CD4-positive, alpha-beta memory T cell (primary cell): ENCODE data around the gene IFNA5. TPM values are rescaled to one million over a fixed set of nuclear protein-coding genes. Genes with fewer than 3 reads are reported as not detected.

Experiments used
- CTCF ChIA-PET: fragments of 350-600 bp; sonication (Branson Sonifier 250); formaldehyde crosslinking; loops from one replicate; lab custom pipeline; 2021; ENCODE audit warnings: inconsistent platforms; ENCODE audit not compliant: partially characterized antibody; lab: Charles Lee
- POLR2A ChIA-PET: fragments of 350-600 bp; sonication (Branson Sonifier 250); formaldehyde crosslinking; loops from one replicate; lab custom pipeline; 2021; ENCODE audit not compliant: partially characterized antibody; lab: Charles Lee
- DNase-seq, 5 donors: peaks; one replicate each; pipeline versions ENCODE4 v3.0.0 to v3.0.0-alpha.2; 2020 to 2022; ENCODE audit warnings: mixed read lengths in 1 of 5
- H3K27ac ChIP-seq: one replicate; pipeline ENCODE4 v1.7.0; 2013; ENCODE audit warnings: low read depth, low read length
- H3K27me3 ChIP-seq: 2 replicates; pipeline ENCODE4 v1.7.0; 2013; ENCODE audit warnings: mild to moderate bottlenecking, low read length, moderate library complexity; ENCODE audit not compliant: insufficient read depth
- H3K36me3 ChIP-seq: 2 replicates; pipeline ENCODE4 v1.7.0; 2013; ENCODE audit warnings: mild to moderate bottlenecking, low read length, moderate library complexity; ENCODE audit not compliant: insufficient read depth
- H3K4me1 ChIP-seq: 2 replicates; pipeline ENCODE4 v1.7.0; 2013; ENCODE audit warnings: mild to moderate bottlenecking, low read length, moderate library complexity; ENCODE audit not compliant: insufficient read depth
- H3K4me3 ChIP-seq, 2 donors: one replicate each; pipeline ENCODE4 v1.7.0; 2013; ENCODE audit warnings: low read length in 2 of 2, mild to moderate bottlenecking in 1 of 2
- H3K9me3 ChIP-seq, 2 donors: one replicate each; pipeline ENCODE4 v1.7.0; 2013; ENCODE audit warnings: low read length in 2 of 2, control low read depth in 1 of 2; ENCODE audit not compliant: control insufficient read depth in 1 of 2
- H3K27ac Mint-ChIP-seq, 7 donors: one replicate each; pipeline ENCODE4 v1.8.0; 2020 to 2021; ENCODE audit warnings: mixed read lengths in 7 of 7, mild to moderate bottlenecking in 6 of 7, inconsistent platforms in 3 of 7, moderate library complexity in 3 of 7
- H3K27me3 Mint-ChIP-seq, 2 donors: one replicate each; pipeline ENCODE4 v1.8.0; 2020 to 2021; ENCODE audit warnings: mixed read lengths in 2 of 2
- H3K36me3 Mint-ChIP-seq, 2 donors: one replicate each; pipeline ENCODE4 v1.8.0; 2020 to 2021; ENCODE audit warnings: mixed read lengths in 2 of 2, inconsistent platforms in 1 of 2, mild to moderate bottlenecking in 1 of 2
- H3K4me1 Mint-ChIP-seq, 4 donors: one replicate each; pipeline ENCODE4 v1.8.0; 2020 to 2021; ENCODE audit warnings: mixed read lengths in 4 of 4, mild to moderate bottlenecking in 1 of 4
- H3K4me3 Mint-ChIP-seq, 8 donors: one replicate each; pipeline ENCODE4 v1.8.0; 2020 to 2021; ENCODE audit warnings: mixed read lengths in 8 of 8, mild to moderate bottlenecking in 7 of 8, moderate library complexity in 6 of 8, inconsistent platforms in 3 of 8
- H3K9me3 Mint-ChIP-seq, 8 donors: one replicate each; pipeline ENCODE4 v1.8.0; 2020 to 2021; ENCODE audit warnings: mixed read lengths in 8 of 8, mild to moderate bottlenecking in 5 of 8, inconsistent platforms in 3 of 8, moderate library complexity in 1 of 8
- intact Hi-C: fragments of 100-400 bp; cut with micrococcal nuclease; formaldehyde crosslinking; loops from one replicate; pipeline ENCODE4 v1.15.1; 2023
- polyA plus RNA-seq, 2 donors: library from polyadenylated mRNA; unstranded; fragments of 300-500 nt; fragmentation: Illumina TruSeq; gene quantifications; one replicate each; pipeline ENCODE4 v1.2.3, GENCODE V29; 2021
- total RNA-seq, 2 experiments: library from RNA; stranded (reverse); gene quantifications; one replicate each; pipeline ENCODE4 v1.2.3, GENCODE V29; 2021

IFNA5 gene
- total and polyA plus RNA-seq, 4 experiments from 2014 or later = not detected

- Mint-ChIP-seq H3K4me1 (peaks cover 0 to 5% (median 4%) of the 10 kb centered on the region in 4 donors), H3K9me3 (peaks cover 0 to 9% (median 3%) of the 10 kb centered on the region in 8 donors), H3K4me3 (no peak overlapping the region), H3K27ac (no peak overlapping the region), H3K27me3 (peaks cover 7 to 14% of the 10 kb centered on the region in 2 donors), H3K36me3 (no peaks in the 10 kb centered on the region)
- Histone ChIP-seq H3K9me3 (no peaks in the 10 kb centered on the region), H3K36me3 (no peaks in the 10 kb centered on the region), H3K4me3 (no peak overlapping the region), H3K4me1 (no peaks in the 10 kb centered on the region), H3K27me3 (no peaks in the 10 kb centered on the region), H3K27ac (no peak overlapping the region)
- CTCF ChIA-PET = interaction anchor here (1.3 kb wide), 1 partner anchor 55 kb away, joined by 3 read pairs; no protein-coding TSS in a partner anchor
- POLR2A ChIA-PET = no interaction called here
- intact Hi-C loops = no loop called here
- DNase-seq = no peak
These were observed 36.8 kb downstream of the IFNA5 start for GRCh38 chr9:21268347-21268657.

GRCh38 chr9:21267485-21268346, 37.4 kb downstream of the IFNA5 start:
- intact Hi-C loops = no loop called here

GRCh38 chr9:21266733-21267484, 38.2 kb downstream of the IFNA5 start:
- CTCF ChIA-PET = interaction anchor here (1.3 kb wide), 1 partner anchor 53 kb away, joined by 3 read pairs; no protein-coding TSS in a partner anchor
- no peak overlapping the region for H3K4me3 Mint-ChIP-seq

More at GRCh38 chr9:21267485-21268346, 37.4 kb downstream of the IFNA5 start:
- H3K27me3 ChIP-seq = no peaks in the 10 kb centered on the region
- ChIA-PET CTCF (interaction anchor here (1.3 kb wide), 1 partner anchor 54 kb away, joined by 3 read pairs; no protein-coding TSS in a partner anchor), POLR2A (no interaction called here)
- Mint-ChIP-seq H3K36me3 (no peaks in the 10 kb centered on the region), H3K27ac (no peak overlapping the region), H3K27me3 (peaks cover 6 to 13% of the 10 kb centered on the region in 2 donors), H3K9me3 (peaks cover 0 to 4% (median 1%) of the 10 kb centered on the region in 8 donors), H3K4me3 (no peak overlapping the region), H3K4me1 (peaks cover 0 to 5% (median 4%) of the 10 kb centered on the region in 4 donors)
- H3K4me3 ChIP-seq = no peak overlapping the region
- no peak overlapping the region for H3K27ac ChIP-seq
- H3K9me3 ChIP-seq = no peaks in the 10 kb centered on the region
- no peaks in the 10 kb centered on the region for H3K4me1 ChIP-seq
- DNase-seq = no peak
- no peaks in the 10 kb centered on the region for H3K36me3 ChIP-seq

GRCh38 chr9:21265421-21266189, 39.5 kb downstream of the IFNA5 start:
- Mint-ChIP-seq H3K36me3 (no peaks in the 10 kb centered on the region), H3K4me1 (peaks cover 0 to 5% (median 4%) of the 10 kb centered on the region in 4 donors), H3K27ac (peak overlapping the region in 1 of 7 donors; percentile 62), H3K27me3 (peaks cover 2 to 3% of the 10 kb centered on the region in 2 donors), H3K4me3 (no peak overlapping the region), H3K9me3 (peaks cover 0 to 3% (median 0%) of the 10 kb centered on the region in 8 donors)
- Histone ChIP-seq H3K27me3 (no peaks in the 10 kb centered on the region), H3K9me3 (no peaks in the 10 kb centered on the region), H3K4me3 (no peak overlapping the region), H3K36me3 (no peaks in the 10 kb centered on the region), H3K27ac (no peak overlapping the region), H3K4me1 (no peaks in the 10 kb centered on the region)
- no peak for DNase-seq
- intact Hi-C loops = no loop called here
- ChIA-PET CTCF (interaction anchor here (0.5 to 1.9 kb wide), 3 partner anchors 13 to 798 kb away, joined by 3 to 10 read pairs (median 3); no protein-coding TSS in a partner anchor), POLR2A (no interaction called here)

More at GRCh38 chr9:21266733-21267484, 38.2 kb downstream of the IFNA5 start:
- Mint-ChIP-seq H3K27ac (no peak overlapping the region), H3K27me3 (peaks cover 2 to 9% of the 10 kb centered on the region in 2 donors), H3K4me1 (peaks cover 0 to 5% (median 4%) of the 10 kb centered on the region in 4 donors), H3K36me3 (no peaks in the 10 kb centered on the region), H3K9me3 (peaks cover 0 to 4% (median 0%) of the 10 kb centered on the region in 8 donors)
- Histone ChIP-seq H3K9me3 (no peaks in the 10 kb centered on the region), H3K27me3 (no peaks in the 10 kb centered on the region), H3K27ac (no peak overlapping the region), H3K4me1 (no peaks in the 10 kb centered on the region), H3K4me3 (no peak overlapping the region), H3K36me3 (no peaks in the 10 kb centered on the region)
- POLR2A ChIA-PET = no interaction called here
- intact Hi-C loops = no loop called here
- DNase-seq = no peak

GRCh38 chr9:21255538-21256212, 49.4 kb downstream of the IFNA5 start:
- H3K4me3 ChIP-seq = no peak overlapping the region
- Mint-ChIP-seq H3K36me3 (no peaks in the 10 kb centered on the region), H3K27ac (no peak overlapping the region), H3K4me1 (peaks cover 3 to 6% (median 5%) of the 10 kb centered on the region in 4 donors), H3K27me3 (peaks cover 2 to 4% of the 10 kb centered on the region in 2 donors), H3K4me3 (no peak overlapping the region), H3K9me3 (no peaks in the 10 kb centered on the region)
- H3K9me3 ChIP-seq = no peaks in the 10 kb centered on the region
- CTCF ChIA-PET = no interaction called here
- DNase-seq = no peak
- POLR2A ChIA-PET = no interaction called here
- intact Hi-C loops = no loop called here
- no peak overlapping the region for H3K27ac ChIP-seq
- no peaks in the 10 kb centered on the region for H3K27me3 ChIP-seq
- no peaks in the 10 kb centered on the region for H3K36me3 ChIP-seq
- peaks cover 7% of the 10 kb centered on the region for H3K4me1 ChIP-seq
